ENCODE measurements around the gene NPBWR2.

NPBWR2 gene

DNA sequence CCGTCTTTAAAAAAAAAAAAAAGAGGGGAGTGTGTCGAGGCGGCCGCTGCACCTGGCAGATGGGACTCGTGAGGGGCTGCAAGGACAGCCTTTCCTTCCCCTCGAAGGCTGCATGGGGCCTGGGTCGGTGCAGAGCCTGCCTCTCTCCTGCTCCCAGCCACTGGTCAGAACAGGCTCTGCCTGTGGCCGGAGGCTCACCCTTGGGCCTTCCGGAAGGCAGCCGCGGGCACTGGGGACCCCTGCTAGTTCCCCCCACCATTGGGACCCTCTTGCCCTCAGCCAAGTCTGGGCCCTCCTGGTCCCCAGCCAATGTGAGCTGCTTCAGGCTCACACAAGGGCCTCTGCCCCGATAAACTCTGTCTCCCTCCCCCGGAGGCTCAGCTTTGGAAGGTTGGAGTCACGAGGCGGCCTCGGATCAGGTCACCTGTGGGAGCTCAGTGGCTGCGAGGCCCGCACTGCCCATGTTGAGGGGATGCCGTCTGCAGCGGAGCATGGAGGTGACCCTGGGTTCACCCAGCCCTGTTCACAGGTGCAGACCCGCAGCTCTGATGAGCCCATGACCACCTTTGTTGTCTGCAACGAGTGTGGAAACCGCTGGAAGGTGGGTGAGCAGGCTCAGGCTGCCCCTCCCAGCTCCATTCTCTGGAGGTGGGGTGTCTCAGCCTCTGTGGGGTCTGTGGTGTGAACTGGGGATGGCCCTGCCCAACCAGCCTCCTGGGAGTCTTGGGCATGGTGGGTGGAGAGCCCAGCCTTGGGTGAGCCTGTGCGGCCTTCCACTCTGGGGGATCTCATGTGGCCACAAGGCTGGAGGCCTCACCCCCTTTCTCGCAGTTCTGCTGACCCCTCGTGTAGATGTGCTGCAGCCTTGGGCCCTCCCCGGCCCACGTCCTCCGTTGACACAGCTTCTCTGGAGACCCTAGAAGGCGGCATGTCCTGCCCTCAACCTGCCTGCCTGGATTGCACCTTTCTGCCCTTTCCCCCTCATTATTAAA lies 35.7 kb downstream of the NPBWR2 start:
- DNase-seq = no peak

GRCh38 chr20:64070244-64070993 lies 36.9 kb downstream of the NPBWR2 start:
- no peak for DNase-seq

DNA sequence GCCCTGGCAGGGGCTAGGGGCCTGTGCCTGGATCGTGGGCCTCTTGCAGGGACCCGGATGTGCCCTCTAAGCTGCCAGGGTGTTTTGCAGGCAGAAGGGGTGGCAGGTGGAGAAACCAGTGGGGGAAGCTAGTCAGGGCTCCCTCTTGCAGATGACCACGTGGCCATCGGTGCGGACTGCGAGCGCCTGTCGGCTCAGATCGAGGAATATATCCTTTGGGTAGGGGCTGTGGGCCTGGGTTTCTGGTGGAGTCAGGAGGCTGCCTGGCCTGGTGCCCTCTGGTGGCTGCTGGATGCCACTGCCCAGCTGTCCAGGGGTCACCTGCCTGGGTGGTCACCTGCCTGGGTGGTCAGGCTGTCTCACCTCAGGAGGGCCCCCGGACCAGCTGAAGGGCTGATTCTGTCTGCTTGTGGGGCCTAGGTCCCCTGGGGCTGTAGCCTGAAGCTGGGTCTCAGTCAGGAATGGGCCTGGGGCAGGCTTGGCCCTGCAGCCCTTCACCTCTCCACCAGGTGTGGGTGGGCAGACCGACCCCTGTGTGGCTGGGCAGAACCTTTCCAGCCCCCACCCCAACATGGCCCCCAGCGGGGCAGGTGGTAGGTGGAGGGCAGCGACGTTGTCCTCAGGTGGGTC lies 37.6 kb downstream of the NPBWR2 start:
- no peak for DNase-seq

DNA sequence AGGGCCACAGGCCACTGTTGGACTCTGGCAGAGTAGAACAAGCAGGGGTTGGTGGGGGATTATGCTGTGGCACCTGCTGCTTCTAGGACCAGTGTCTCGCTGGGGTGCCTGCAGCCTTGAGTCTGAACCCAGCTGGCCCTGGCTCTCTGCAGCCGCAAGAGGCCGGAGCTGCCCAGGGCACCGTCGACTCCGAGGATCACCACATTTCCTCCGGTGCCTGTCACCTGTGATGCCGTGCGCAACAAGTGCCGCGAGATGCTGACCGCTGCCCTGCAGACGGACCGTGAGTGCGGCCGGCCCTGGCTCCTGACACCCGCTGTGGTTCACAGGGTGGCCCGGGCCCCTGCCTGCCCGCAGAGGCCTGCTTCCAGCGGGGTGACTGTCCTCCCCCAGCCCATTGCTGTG lies 38.2 kb downstream of the NPBWR2 start:
- no peak for DNase-seq

- DNase-seq = no peak
Observed at GRCh38 chr20:64068386-64069208, 38.8 kb downstream of the NPBWR2 start.

DNA sequence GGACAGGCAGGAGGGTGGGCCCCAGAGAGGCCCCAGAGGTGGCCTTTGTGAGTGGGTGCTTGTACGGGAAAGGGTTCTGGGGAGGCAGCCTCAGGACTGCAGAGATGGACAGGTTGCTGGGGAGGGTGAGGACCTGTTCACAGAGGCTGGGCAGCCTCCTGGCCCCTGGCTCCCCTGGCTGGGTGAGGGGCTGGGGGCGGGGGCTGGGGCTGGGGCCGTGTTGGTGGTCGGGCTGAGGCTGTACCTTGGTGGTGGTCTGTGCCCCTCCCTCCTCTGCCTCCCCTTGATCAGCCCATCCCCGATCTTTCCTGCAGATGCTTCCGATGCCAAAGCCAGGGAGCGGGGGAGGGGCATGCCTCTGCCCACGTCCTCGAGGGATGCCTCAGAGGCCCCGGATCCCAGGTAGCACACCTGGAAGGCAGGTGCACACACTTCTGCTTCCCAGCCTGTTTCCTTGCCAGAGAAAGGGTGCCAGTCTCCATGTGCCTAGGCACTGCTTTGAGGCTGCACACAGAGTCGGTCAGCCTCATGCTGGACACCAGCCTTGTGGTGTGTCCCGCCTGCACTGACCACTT lies 39.5 kb downstream of the NPBWR2 start:
- DNase-seq = no peak

- no peak for DNase-seq
Observed at GRCh38 chr20:64067005-64067632, 40.2 kb downstream of the NPBWR2 start.

GRCh38 chr20:64065974-64066343 lies 41.4 kb downstream of the NPBWR2 start:
- DNase-seq = peak; percentile 44

DNA sequence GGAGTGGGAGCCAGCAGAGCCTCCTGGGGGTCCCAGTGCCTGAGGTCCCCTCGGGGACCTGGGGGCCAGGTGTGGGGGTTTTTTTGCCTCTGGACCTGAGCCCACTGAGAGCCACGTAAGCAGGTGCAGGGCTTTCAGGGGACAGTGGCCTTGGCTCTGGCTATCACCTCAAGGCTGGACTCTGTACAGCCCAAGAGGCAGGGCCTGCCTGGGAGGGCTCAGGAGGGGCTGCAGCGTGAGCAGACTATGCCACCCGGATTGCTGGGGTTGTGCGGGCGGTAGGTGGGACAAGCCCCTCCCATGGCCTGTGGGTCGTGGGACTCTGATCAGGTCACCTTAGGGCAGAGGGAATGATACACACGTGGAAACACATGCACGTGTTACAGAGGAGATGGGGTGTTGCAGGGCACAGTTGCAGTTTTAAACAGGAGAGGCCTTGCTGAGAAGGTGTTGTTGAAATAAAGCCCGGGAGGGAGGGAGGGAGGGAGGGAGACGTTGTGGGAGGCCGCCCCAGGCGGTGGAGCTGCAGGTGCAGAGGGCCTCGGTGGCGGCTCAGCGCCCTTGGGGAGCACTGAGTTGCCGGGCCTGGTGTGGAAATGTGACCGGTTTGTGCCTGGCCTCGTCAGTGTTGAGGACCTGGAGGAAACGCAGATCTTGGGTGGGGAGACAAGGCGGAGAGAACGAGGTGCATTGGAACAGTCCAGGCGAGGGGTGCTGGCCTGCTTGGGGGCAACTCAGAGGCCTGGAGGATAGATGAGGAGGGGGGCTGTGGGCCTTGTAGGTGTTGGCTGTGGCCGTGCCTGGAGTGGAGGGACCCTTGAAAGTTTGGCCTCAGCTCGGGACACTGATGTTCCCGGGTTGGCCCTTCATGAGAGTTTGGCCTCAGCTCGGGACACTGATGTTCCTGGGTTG lies 42.0 kb downstream of the NPBWR2 start:
- no peak for DNase-seq

DNA sequence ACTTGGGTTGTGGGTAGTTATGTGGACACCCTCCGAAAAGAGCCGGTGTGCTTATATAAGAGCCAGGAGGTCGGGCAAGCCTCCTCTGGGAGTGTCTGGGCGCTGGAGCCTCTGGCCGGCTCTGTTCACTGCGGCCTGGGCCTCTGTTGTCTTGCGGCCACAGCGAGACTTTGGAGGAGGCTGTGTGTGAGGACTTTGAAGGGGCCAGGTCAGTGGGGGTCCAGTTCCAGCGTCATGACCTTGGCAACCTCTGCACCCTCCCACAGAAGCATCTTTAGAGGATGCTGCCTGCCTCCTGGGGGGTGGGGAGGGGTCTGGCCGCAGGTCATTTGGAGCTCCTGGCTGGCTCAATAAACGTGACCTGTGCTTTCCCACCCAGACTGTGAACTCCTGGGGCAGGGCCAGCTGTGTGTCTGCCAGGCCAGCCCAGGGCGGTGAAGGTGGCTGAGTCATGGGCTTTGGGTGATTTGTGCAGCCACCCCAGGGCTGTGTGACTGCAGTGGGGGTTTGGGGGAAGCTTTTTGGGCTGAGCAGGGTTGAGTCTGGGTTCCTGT lies 43.1 kb downstream of the NPBWR2 start:
- no peak for DNase-seq

DNA sequence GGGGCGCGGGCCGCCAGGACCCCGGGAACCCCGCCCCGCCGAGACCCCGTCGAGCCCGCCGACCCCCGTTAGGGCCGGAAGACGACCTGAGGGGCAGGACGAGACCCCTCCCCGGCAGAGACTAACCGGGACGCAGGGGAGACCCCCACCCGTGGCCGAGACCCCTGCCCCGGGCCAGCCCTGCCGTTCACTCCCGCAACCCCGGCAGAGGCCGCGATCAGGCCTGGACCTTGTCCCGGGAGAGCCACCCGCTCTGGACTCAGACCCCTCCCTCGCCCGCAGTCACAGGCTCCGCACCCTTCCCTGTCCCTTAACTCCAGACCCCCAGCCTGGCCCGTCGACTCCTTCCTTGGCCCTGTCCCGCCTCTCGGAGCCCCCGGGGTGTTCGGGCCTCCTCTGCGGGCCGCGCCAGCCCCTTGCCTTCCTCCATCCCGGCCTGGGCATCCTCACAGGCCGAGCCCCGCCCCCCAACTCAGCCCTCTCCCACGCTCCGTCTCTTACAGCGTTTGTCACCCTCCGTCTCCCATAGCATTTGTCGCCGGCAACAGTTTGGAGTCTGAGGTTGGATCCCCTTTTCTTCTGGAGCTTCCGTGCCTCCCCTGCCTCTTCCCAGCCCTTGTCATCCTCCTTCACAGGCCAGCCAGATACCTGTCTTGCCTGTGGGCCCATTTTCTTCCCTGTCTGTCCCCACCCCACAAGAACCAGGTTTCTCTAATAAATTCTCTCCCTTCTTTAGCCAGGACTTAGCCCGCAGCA lies 43.8 kb downstream of the NPBWR2 start:
- peak; percentile 49 for DNase-seq

DNA sequence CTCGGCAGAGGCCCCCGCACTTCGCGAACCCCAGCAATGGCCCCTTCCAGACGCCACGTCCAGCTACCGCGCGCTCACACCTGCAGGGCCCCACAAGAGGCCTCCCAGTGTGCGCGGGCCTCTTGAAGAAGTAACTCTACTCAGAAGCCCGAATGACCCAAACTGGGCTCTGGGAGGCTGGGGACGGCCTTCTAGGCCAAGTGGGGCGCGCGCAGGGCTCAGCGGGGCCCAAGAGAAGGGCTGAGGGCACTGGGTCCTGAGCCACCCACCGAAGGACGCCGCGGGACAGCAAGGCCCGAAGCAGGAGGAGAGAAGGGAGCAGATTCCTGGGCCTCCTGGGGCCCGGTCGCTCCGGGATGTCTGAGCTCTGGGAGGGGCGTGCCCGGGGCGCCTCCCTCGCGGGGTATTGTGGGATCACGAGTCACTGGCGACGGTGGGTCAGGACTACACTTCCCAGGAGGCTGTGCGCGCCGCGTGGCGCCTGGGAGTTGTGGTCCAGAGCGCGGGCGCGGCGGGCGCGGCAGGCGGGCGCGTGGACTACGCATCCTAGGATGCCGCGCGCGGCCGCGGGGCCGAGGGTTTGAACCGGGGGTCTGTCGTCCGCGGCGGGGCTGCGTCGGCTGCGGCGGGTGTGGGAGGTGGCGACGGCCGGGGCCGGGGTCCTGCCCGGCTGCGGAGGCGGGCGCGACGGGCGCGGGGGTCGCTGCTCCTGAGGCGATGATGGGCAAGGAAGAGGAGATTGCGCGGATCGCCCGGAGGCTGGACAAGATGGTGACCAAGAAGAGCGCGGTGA lies 44.6 kb downstream of the NPBWR2 start, which contains the start of gene TCEA2:
TSS of gene TCEA2 (plus strand) at position 603 of the 793 bp plus-strand sequence. CDS start at position 718, 115 bp downstream.
- peak; percentile 94 for DNase-seq

- no peak for DNase-seq
Observed at GRCh38 chr20:64062276-64062595, 45.1 kb downstream of the NPBWR2 start.

DNA sequence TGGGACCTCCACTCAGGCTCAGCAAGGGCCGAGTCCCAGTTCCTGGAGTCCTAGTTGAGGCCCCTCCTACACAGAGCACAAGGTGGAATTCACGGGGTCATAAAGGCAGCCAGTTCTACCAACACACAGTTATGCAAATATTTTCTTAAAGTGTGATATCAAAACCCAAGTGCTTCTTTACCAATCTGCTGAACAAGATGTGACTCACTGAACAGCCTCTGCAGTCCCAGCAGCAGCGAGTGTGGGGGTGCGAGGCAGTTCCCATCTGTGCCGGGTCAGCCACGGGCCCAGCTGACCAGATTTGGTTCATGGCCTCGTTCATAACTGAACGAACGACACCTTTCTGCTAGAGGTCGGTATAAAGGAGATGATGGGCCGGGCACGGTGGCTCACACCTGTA lies 48.8 kb downstream of the NPBWR2 start:
- no peak for DNase-seq

DNA sequence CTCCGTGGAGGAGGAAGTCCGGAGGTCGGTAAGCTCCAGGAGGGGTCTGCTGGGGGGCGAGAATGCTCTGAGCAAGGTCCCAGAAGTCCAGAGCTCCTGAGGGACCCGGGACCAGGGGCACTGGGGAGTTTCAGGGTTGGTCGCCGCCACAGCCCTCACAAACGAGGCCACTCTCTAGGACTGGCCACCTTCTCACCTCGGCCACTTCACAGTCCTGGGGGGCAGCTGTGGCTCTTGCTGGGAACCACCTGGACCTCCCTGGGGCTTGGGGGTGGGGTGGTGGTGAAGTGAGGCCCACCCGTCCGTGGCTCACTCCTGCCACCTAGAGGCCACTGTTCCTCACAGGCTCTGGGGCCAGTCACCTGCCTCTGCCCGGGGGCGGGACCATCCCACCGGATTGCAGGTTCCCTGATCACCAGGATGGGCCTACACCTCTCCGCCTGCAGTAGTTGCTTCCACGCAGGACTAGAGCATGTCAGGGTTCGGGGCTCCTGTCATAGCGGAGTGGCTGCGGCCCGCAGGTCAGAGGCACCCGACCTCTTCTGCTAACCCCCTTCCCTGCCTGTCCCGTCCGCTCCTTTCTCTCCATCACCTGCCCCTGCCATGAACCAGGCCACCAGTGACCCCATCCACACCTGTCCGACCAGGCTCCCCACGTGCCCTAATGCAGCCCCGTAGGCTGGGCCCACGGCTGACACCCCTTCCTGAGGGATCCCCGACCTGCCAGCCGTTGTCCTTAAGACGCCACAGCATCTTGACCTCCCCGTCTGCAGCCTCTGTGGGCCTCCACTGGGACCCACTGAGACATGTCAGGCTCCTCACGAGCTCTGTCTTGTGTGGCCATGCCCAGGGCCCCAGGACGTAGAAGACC lies 49.5 kb downstream of the NPBWR2 start:
- DNase-seq = peak; percentile 47

DNA sequence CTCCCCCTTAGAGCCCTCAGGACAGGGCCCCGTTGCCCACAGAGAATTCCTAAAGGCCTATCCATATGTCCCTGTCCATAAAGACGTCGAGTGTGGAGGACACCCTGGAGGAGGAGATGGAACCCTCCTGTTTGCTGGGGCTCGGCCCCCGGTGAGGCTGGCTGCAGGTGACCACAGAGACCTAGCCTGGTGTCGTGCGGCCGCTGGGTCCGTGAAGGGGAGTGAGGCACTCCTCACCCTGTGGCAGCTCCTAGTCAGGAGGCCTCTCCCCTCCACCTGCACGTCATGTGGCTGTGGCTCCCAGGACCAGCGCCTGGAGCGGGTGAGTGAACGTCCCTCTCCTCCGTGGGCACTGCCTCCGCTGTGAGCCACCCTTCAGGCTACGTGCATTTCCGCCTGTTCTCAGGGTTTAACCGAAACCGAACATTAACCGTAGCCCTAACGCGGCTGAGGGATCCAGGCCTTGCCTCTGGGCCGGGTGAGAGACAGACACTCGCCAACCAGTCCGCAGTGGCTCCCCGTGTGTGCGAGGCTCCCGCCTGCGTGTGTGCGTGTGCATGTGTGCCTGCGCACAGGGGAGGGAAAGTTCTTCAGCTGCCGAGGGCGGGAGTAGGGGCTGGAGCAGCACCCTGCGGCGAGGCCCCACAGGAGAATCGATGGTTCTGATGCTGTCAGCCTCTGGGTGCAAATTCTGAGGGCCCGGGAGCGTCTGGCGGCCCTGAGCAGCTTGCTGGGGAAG lies 50.3 kb downstream of the NPBWR2 start:
- DNase-seq = no peak

DNA sequence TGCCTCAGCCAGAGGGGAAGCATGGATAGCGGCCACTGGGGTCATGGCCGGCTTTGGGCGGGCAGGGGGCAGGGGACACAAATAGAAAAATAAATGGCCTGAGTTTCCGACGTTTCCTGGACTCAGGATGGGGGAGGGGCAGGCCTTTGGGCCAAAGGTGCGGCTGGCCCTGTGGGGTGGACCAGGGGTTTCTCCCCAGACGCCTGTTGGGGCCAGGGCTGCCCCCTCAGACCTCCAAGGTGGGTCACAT lies 50.8 kb downstream of the NPBWR2 start:
- no peak for DNase-seq
